Breast epithelium (tissue), 4 donors: ENCODE data around the gene P2RY13. TPM values are rescaled to one million over a fixed set of nuclear protein-coding genes. Genes with fewer than 3 reads are reported as not detected.

Source experiments
- DNase-seq, 2 donors: peaks; one replicate each; pipeline ENCODE4 v3.0.0-alpha.2; 2019; ENCODE audit warnings: low spot score in 2 of 2
- H3K27ac ChIP-seq, 2 donors: fragments of 200-600 bp; sonication (generic) in 1 of 2; one replicate each; pipeline ENCODE4 v1.5.1; 2016 to 2019; ENCODE audit warnings: mild to moderate bottlenecking in 1 of 2
- H3K27me3 ChIP-seq, 2 donors: fragments of 200-600 bp; sonication (generic) in 1 of 2; one replicate each; pipeline versions ENCODE4 v1.5.1 to v1.6.0; 2017 to 2019; ENCODE audit warnings: control low read depth in 1 of 2, mild to moderate bottlenecking in 1 of 2
- H3K36me3 ChIP-seq: fragments of 200-600 bp; one replicate; pipeline ENCODE4 v1.5.1; 2019
- H3K4me1 ChIP-seq, 2 donors: fragments of 200-600 bp; sonication (generic); one replicate each; pipeline ENCODE4 v1.5.1; 2016 to 2019; ENCODE audit warnings: control low read depth in 1 of 2
- H3K4me3 ChIP-seq, 3 donors: fragments of 200-600 bp; sonication (generic); 1 replicate in 2 of 3; 2 replicates in 1 of 3; pipeline ENCODE4 v1.5.1; 2016 to 2019; ENCODE audit warnings: mild to moderate bottlenecking in 3 of 3, moderate library complexity in 2 of 3
- H3K9me3 ChIP-seq, 2 donors: fragments of 200-600 bp; sonication (generic) in 1 of 2; one replicate each; pipeline ENCODE4 v1.5.1; 2016 to 2019; ENCODE audit warnings: control low read depth in 1 of 2
- POLR2A ChIP-seq: fragments of 450-650 bp; IDR thresholded peaks from one replicate; pipeline ENCODE4 v1.6.1; 2016; ENCODE audit warnings: antibody characterized with exemption, mild to moderate bottlenecking, moderate library complexity
- POLR2AphosphoS5 ChIP-seq, 3 donors: sonication (generic); formaldehyde crosslinking; IDR thresholded peaks; one replicate each; pipeline ENCODE4 v1.6.1; 2017; ENCODE audit warnings: antibody characterized with exemption in 3 of 3
- intact Hi-C: fragments of 100-400 bp; cut with DNase I; formaldehyde crosslinking; loops from one replicate; pipeline ENCODE4 v1.15.1; 2023; ENCODE audit warnings: low total_unique reads
- total RNA-seq, 3 donors: library from RNA; depleted of rRNA; stranded (reverse); fragments of >200 nt; gene quantifications; one replicate each; pipeline ENCODE4 v1.1.0, GENCODE V29; 2016
- TF ChIP-seq, protein P1 (sequence below), 3 donors: fragments of 450-650 bp; IDR thresholded peaks; one replicate each; pipeline ENCODE4 v1.5.1; 2016 to 2017; ENCODE audit warnings: antibody characterized with exemption in 3 of 3, mild to moderate bottlenecking in 3 of 3, moderate library complexity in 3 of 3

Gene P2RY13
- total RNA-seq, 3 donors from 2014 or later: 0.98 to 6.9 (median 2.5) TPM

GRCh38 chr3:151322511-151322910, 6.8 kb downstream of the P2RY13 start:
- TF ChIP-seq POLR2AphosphoS5 (IDR thresholded peaks at IDR 0.05) (no peak), POLR2A (no peak)
- TF ChIP-seq, protein P1, sequence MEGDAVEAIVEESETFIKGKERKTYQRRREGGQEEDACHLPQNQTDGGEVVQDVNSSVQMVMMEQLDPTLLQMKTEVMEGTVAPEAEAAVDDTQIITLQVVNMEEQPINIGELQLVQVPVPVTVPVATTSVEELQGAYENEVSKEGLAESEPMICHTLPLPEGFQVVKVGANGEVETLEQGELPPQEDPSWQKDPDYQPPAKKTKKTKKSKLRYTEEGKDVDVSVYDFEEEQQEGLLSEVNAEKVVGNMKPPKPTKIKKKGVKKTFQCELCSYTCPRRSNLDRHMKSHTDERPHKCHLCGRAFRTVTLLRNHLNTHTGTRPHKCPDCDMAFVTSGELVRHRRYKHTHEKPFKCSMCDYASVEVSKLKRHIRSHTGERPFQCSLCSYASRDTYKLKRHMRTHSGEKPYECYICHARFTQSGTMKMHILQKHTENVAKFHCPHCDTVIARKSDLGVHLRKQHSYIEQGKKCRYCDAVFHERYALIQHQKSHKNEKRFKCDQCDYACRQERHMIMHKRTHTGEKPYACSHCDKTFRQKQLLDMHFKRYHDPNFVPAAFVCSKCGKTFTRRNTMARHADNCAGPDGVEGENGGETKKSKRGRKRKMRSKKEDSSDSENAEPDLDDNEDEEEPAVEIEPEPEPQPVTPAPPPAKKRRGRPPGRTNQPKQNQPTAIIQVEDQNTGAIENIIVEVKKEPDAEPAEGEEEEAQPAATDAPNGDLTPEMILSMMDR (IDR thresholded peaks at IDR 0.05): no peak
- H3K36me3 ChIP-seq: no peaks in the 10 kb centered on the region

GRCh38 chr3:151321526-151321925, 7.8 kb downstream of the P2RY13 start:
- Histone ChIP-seq H3K4me3 (no peak overlapping the region), H3K27me3 (no peaks in the 10 kb centered on the region)
- intact Hi-C loops: loop anchor here (10.0 kb wide), 1 partner anchor 1163 kb away; no protein-coding TSS in a partner anchor

More at GRCh38 chr3:151322511-151322910, 6.8 kb downstream of the P2RY13 start:
- no peak for DNase-seq
- intact Hi-C loops: loop anchor here (10.0 kb wide), 1 partner anchor 1162 kb away; no protein-coding TSS in a partner anchor
- no peaks in the 10 kb centered on the region for H3K4me1 ChIP-seq
- H3K27me3 ChIP-seq: no peaks in the 10 kb centered on the region
- no peaks in the 10 kb centered on the region for H3K9me3 ChIP-seq
- H3K4me3 ChIP-seq: no peak overlapping the region
- H3K27ac ChIP-seq: no peak overlapping the region

GRCh38 chr3:151320131-151320530, 9.2 kb downstream of the P2RY13 start:
- H3K4me3 ChIP-seq: no peak overlapping the region
- H3K9me3 ChIP-seq: no peaks in the 10 kb centered on the region
- no peak overlapping the region for H3K27ac ChIP-seq
- intact Hi-C loops: loop anchor here (10.0 kb wide), 1 partner anchor 1165 kb away; no protein-coding TSS in a partner anchor
- DNase-seq: no peak
- H3K27me3 ChIP-seq: no peaks in the 10 kb centered on the region
- TF ChIP-seq POLR2AphosphoS5 (IDR thresholded peaks at IDR 0.05) (no peak), POLR2A (no peak)
- TF ChIP-seq, protein P1 (IDR thresholded peaks at IDR 0.05): no peak
- no peaks in the 10 kb centered on the region for H3K36me3 ChIP-seq
- H3K4me1 ChIP-seq: no peaks in the 10 kb centered on the region

More at GRCh38 chr3:151321526-151321925, 7.8 kb downstream of the P2RY13 start:
- no peak for TF ChIP-seq POLR2A
- no peak for TF ChIP-seq POLR2AphosphoS5 (IDR thresholded peaks at IDR 0.05)
- TF ChIP-seq, protein P1 (IDR thresholded peaks at IDR 0.05): no peak
- no peaks in the 10 kb centered on the region for H3K36me3 ChIP-seq
- H3K9me3 ChIP-seq: no peaks in the 10 kb centered on the region
- H3K4me1 ChIP-seq: no peaks in the 10 kb centered on the region
- no peak overlapping the region for H3K27ac ChIP-seq
- DNase-seq: no peak

DNA sequence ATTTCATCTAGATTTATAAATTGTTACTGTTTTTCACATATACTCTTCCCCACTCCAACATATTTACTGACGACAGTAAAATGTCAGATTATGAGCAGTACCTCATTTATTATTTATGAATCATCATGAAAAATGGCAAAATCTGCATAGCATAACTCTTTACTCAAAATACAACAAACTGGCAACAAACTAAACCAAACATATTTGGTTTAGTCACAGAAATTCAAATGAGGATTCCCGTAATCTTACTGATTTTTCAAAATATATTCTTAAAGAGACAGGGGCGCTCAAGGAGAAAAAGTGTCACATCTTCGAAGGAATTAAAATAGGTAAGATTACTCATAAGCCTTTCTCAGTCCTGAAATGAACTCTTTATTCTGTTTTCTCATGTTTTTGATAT, 9.7 kb downstream of the P2RY13 start:
- no peak for DNase-seq
- H3K36me3 ChIP-seq: no peaks in the 10 kb centered on the region
- no peaks in the 10 kb centered on the region for H3K27me3 ChIP-seq
- H3K27ac ChIP-seq: no peak overlapping the region
- intact Hi-C loops: loop anchor here (10.0 kb wide), 1 partner anchor 1165 kb away; no protein-coding TSS in a partner anchor
- no peaks in the 10 kb centered on the region for H3K4me1 ChIP-seq
- H3K9me3 ChIP-seq: no peaks in the 10 kb centered on the region
- no peak overlapping the region for H3K4me3 ChIP-seq
- TF ChIP-seq POLR2AphosphoS5 (IDR thresholded peaks at IDR 0.05): no peak

DNA sequence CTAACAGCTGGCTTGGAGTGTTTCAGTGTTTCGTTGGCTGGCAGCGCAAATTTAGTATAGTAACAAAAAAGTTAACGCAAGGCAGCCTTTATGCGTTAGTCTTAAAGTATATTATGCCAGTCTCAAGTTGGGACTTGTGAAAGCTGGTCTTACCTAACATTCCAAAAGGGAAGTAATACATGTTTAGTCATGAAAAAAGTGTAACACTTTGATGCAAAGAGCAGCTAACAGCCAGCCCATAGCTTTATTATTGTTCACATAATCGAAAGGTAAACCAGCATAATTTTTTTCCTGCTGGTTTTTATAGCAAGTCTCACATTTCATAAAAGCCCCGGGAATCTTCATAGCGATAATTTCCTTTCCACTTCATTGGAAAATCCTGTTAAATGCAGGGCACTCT, 10.4 kb downstream of the P2RY13 start:
- intact Hi-C loops: no loop called here
- H3K27ac ChIP-seq: no peak overlapping the region
- no peaks in the 10 kb centered on the region for H3K27me3 ChIP-seq
- no peaks in the 10 kb centered on the region for H3K9me3 ChIP-seq
- no peaks in the 10 kb centered on the region for H3K36me3 ChIP-seq
- no peak overlapping the region for H3K4me3 ChIP-seq
- no peaks in the 10 kb centered on the region for H3K4me1 ChIP-seq
- no peak for DNase-seq
- TF ChIP-seq POLR2A (no peak), POLR2AphosphoS5 (IDR thresholded peaks at IDR 0.05) (no peak)
- TF ChIP-seq, protein P1 (IDR thresholded peaks at IDR 0.05): no peak
